Spinal cord (tissue), 10 donors: ENCODE data around the gene MIEF1. TPM values are rescaled to one million over a fixed set of nuclear protein-coding genes. Genes with fewer than 3 reads are reported as not detected.

Experiments
- DNase-seq, 6 donors: peaks; one replicate each; pipeline versions ENCODE4 v3.0.0 to v3.0.0-alpha.2; 2013 to 2015; ENCODE audit warnings: low spot score in 6 of 6, low read depth in 4 of 6
- H3K27ac ChIP-seq: one replicate; pipeline ENCODE4 v1.5.1; 2013; ENCODE audit warnings: low read depth, low read length, control low read depth
- H3K27me3 ChIP-seq: one replicate; pipeline ENCODE4 v1.6.1; 2013; ENCODE audit warnings: low read length; ENCODE audit not compliant: control insufficient read depth, insufficient read depth
- H3K36me3 ChIP-seq: one replicate; pipeline ENCODE4 v1.6.1; 2013; ENCODE audit warnings: low read length; ENCODE audit not compliant: control insufficient read depth, insufficient read depth
- H3K4me1 ChIP-seq: one replicate; pipeline ENCODE4 v1.6.1; 2013; ENCODE audit warnings: low read length; ENCODE audit not compliant: control insufficient read depth, insufficient read depth
- H3K4me3 ChIP-seq: one replicate; pipeline ENCODE4 v1.5.1; 2013; ENCODE audit warnings: low read depth, low read length, control low read depth
- H3K9me3 ChIP-seq: one replicate; pipeline ENCODE4 v1.6.1; 2013; ENCODE audit warnings: low read length; ENCODE audit not compliant: control insufficient read depth, insufficient read depth
- WGBS: methylation state at CpG from one replicate; pipeline ENCODE4 v1.1.5; 2013; ENCODE audit warnings: missing lambda C conversion rate; ENCODE audit not compliant: insufficient coverage; 5-methylcytosine and 5-hydroxymethylcytosine counted together
- polyA plus RNA-seq, 2 donors: library from polyadenylated mRNA; unstranded; fragments of 120-200 nt; gene quantifications; one replicate each; pipeline ENCODE4 v1.2.1, GENCODE V29; 2013; ENCODE audit not compliant: insufficient read length in 2 of 2
- total RNA-seq, 2 donors: library from RNA; depleted of rRNA in 1 of 2; stranded (reverse); fragments of 120-200 nt in 1 of 2; fragments of >200 nt in 1 of 2; gene quantifications; one replicate each; pipeline versions ENCODE4 v1.2.3 to v1.2.4, GENCODE V29; 2013 to 2014
- donor health status: healthy.

MIEF1 gene
- total and polyA plus RNA-seq, 4 donors = 18.1 to 35.3 (median 28.0) TPM

DNA sequence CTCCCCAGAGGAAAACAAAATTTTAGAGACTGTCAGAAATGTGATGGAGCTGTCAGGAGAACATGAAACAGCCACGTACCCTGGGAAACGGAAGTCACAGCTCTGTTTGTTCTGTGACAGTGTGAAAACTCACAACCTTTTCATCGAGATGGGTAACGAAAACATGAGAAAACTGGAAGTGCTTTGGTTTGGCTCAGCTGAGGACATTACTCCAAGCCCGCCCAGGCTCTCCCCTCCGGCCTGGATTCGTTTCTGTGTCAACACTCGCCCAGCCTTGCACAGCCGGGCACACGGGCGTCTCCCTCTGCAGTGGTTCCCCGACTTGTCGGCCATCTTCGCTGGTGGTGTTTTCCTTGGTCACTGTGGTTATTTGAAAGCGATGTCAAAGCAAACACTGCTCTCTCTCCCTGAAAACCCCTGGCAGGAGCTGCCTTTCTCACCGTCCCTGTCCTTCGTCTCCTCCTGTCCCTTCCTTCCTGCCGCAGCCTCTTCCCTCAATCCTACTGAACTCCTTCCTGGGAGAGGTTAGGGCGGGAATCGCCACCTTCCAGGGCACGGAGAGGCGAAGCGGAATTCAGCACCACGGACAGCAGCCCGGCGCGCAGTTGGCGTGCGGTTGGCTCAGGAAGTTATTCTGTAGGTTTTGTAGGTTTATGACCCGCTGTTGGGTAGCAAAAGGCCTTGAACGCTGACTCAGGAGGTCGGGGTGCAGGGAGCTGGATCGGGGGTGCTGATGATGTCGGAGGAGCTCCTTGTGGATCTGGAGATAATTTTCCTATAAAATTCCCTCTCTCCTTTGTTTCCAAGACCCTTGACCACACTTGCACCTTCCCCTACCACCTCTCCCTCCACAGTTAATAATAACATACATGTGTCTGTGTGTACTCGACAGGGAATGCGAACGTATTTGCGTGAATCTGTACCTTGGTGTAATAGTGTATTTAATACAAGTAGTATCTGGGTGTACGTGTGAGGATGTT is 43.6 kb downstream of the MIEF1 start:
- peaks cover 23% of the 10 kb centered on the region for H3K27me3 ChIP-seq
- DNase-seq = peak in 1 of 6 donors; percentile 55
- WGBS = 38% methylated on average over 22 of the region's 39 CpGs

DNA sequence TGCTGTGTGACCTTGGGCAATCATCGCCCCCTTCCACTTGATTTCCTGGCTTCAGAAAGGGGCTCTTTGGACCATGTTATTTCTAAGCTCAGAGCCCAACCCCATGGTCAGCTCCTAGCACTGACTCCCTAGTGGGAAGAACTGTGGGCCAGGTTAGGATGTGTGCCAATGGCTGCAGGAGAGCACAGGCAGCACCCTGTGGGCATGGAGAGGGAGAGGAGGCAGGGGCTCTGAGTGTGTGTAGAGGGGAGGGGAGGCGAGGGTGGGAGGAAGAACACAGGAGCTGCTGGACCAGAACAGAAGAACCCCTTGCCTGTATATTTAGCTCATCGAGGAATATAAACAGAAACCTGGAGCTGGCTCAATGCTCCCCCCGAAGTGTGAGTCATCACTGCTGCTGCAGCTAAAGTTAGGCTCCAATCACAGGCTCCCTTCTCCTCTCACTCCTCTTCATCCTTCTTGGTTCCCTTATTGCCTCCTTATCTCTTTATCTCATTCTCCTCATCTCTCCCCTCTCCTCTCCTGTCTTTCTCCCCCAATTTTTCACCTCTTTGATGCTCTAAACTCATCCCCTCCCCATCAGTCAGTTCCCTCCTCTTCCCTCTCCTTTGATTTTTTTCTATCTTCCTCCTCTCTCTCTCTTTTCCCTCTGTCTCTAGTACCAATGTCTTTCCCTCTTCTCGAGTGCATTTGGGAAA is 44.9 kb downstream of the MIEF1 start:
- no peak overlapping the region for H3K27ac ChIP-seq
- no peaks in the 10 kb centered on the region for H3K36me3 ChIP-seq
- peak in 1 of 6 donors; percentile 53 for DNase-seq
- peaks cover 7% of the 10 kb centered on the region for H3K4me1 ChIP-seq
- 67% methylated on average over 3 of the region's 5 CpGs for WGBS
- peaks cover 24% of the 10 kb centered on the region for H3K27me3 ChIP-seq
- no peak overlapping the region for H3K4me3 ChIP-seq
- H3K9me3 ChIP-seq = no peaks in the 10 kb centered on the region

More for the DNA sequence above, 43.6 kb downstream of the MIEF1 start:
- H3K4me1 ChIP-seq = peaks cover 7% of the 10 kb centered on the region
- no peaks in the 10 kb centered on the region for H3K9me3 ChIP-seq
- no peak overlapping the region for H3K27ac ChIP-seq
- no peak overlapping the region for H3K4me3 ChIP-seq
- H3K36me3 ChIP-seq = no peaks in the 10 kb centered on the region

DNA sequence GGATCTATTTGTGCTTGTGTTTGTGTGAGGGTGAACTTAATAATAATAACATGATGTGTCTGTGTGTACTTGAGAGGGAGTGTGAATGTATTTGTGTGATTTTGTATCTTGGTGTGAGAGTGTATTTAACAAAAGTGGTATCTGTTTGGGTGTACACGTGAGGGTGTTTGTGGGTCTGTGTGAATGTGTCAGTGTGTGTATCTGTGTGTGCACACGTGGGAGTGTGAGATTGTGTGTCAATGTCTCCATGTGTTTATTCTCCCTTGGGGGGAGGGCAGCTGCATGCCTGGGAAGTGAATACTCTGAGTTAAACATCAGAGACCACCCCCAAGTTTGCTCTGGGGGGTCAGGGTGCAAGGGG is 45.5 kb downstream of the MIEF1 start:
- Histone ChIP-seq H3K27ac (no peak overlapping the region), H3K4me3 (no peak overlapping the region), H3K27me3 (peaks cover 24% of the 10 kb centered on the region), H3K9me3 (no peaks in the 10 kb centered on the region), H3K36me3 (no peaks in the 10 kb centered on the region), H3K4me1 (peaks cover 7% of the 10 kb centered on the region)
- WGBS = 83% methylated on average over 1 of the region's 2 CpGs
- DNase-seq = no peak

DNA sequence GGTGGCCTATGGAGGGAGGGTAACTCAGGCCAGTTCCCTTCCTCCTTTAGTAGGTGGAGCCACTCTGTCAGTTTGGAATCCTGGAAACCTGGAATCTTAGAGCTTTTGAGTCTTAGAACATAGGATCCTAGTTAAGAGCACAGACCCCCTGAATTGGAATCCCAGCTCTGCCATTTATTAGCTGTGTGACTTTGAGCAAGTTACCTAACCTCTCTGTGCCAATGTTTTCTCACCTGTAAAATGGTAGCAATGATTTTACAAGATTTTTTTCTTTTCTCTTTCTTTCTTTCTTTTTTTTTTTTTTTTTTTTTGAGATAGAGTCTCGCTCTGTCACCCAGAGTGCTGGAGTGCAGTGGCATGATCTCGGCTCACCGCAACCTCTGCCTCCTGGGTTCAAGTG is 51.3 kb downstream of the MIEF1 start:
- Histone ChIP-seq H3K36me3 (no peaks in the 10 kb centered on the region), H3K27me3 (peaks cover 26% of the 10 kb centered on the region), H3K4me3 (no peak overlapping the region), H3K4me1 (peaks cover 13% of the 10 kb centered on the region), H3K9me3 (no peaks in the 10 kb centered on the region), H3K27ac (no peak overlapping the region)
- 83% methylated on average over 3 of the region's 3 CpGs for WGBS
- no peak for DNase-seq

DNA sequence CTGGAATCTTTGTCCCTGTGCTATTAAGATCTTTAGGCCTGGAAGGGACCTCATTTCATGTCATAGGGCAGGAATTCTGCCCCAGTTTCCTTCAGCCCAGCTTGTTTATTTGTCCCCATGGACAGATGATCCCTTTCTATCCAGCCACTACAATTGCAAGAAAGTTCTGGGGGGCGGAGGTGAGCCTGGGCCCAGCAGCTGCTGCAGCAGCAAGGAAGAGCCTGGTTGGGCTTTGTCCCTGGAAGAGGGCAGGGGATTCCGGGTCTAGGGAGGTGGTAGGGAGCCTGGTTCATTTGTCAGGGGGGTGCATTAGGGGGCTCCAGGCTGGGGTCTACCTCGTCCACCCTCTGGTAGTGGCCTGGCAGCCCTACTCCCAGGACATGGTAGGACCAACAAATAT is 52.1 kb downstream of the MIEF1 start:
- Histone ChIP-seq H3K27me3 (peaks cover 29% of the 10 kb centered on the region), H3K4me1 (peaks cover 20% of the 10 kb centered on the region)
- no peak for DNase-seq

DNA sequence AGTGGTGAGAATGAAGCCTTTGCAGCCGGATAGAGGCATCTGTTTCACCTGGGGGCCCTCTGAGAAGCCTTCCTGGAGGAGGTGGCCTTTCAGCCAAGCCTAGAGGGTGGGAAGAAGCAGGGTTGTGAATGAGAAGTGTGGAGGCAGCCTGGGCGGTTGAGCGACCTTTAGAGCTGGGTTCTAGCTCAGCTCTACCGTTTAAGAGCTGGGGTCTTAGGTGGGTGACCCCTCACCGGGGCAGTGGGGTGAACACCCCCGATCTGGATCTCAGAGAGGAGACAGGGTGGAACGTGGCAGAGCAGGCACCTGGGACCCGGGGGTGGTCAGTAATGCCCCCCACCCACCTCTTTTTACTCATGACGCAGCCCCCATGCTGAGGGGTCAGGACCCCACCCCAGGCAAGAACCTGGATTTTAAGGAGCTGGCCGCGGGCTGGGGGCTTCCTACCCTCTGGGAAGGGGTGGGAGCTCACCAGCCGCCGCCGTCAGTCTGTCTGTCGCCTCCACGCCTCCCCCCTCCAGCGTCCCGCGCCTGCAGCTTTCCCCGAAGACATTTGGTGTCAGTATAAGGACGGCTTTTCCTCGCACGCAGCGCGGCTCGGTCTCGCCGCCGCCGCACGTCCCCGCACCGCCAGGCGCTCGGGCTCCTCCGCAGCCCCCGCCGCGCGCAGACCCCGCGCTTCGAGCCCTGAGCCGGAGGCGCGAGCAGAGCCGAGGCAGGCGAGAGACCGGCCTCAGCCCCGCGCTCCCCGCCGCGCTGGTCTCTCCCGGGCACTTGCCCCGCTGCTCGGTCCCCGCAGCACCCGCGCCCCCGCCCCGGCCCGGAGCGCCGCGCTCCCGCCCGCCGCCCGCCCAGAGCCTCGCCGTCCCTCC is 55.1 kb downstream of the MIEF1 start:
- H3K27me3 ChIP-seq = peaks cover 24% of the 10 kb centered on the region
- no peaks in the 10 kb centered on the region for H3K36me3 ChIP-seq
- 3% methylated on average over 56 of the region's 72 CpGs for WGBS
- H3K27ac ChIP-seq = no peak overlapping the region
- H3K9me3 ChIP-seq = no peaks in the 10 kb centered on the region
- H3K4me1 ChIP-seq = peaks cover 28% of the 10 kb centered on the region
- H3K4me3 ChIP-seq = no peak overlapping the region
- DNase-seq = peak in 4 of 6 donors; percentile 37 to 94 (median 71)

More for the DNA sequence above, 52.1 kb downstream of the MIEF1 start:
- Histone ChIP-seq H3K4me3 (no peak overlapping the region), H3K27ac (no peak overlapping the region), H3K9me3 (no peaks in the 10 kb centered on the region), H3K36me3 (no peaks in the 10 kb centered on the region)
- 0% methylated on average over 1 of the region's 3 CpGs for WGBS

DNA sequence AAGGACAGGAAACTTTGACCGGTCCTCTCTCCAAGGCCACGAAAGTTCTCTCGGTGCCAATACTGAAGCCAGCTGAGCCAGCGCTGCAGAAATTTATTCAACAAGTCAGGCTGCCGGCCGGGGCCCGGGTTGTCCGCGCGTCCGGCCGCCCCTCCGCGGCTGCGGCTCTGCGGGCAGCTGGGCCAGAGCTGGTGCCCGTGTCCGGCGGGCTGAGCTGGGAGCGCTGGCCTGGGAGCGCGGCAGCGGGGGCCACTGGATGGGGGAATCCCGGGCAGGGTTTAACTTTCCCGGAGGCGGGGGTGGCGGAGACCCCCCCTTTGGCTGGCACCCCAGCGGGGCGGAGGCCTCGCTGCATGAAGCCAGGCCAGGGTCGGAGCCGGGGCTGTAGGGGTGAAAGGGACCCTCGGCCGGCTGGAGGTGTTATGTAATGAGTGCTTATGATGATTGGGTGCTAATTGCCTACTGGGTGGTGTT is 56.2 kb downstream of the MIEF1 start:
- DNase-seq = peak in 1 of 6 donors; percentile 43
- Histone ChIP-seq H3K36me3 (no peaks in the 10 kb centered on the region), H3K27ac (no peak overlapping the region), H3K9me3 (no peaks in the 10 kb centered on the region), H3K27me3 (peaks cover 24% of the 10 kb centered on the region), H3K4me1 (peaks cover 33% of the 10 kb centered on the region), H3K4me3 (peak overlapping the region; percentile 26)
- 2% methylated on average over 34 of the region's 34 CpGs for WGBS

DNA sequence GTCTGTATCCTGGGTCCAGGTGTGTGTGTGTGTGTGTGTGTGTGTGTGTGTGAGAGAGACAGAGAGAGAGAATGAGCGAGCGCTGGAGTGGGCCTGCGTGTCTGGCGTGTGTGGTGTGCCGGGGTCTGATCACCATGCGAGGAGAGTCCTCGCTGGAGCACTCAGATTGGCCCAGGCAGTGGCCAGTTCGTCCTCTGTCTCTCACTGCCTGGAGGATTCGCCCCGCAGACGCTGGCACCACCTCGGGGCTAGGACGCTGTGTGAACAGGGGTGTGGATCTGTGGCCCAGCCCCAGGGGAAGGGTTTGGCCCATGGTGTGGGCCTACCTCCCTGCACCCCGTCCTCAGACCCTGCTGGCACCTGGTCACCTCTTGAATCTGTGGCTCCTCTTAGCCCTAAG is 56.9 kb downstream of the MIEF1 start:
- 70% methylated on average over 14 of the region's 14 CpGs for WGBS
- Histone ChIP-seq H3K27me3 (peaks cover 24% of the 10 kb centered on the region), H3K4me1 (peaks cover 33% of the 10 kb centered on the region), H3K27ac (no peak overlapping the region), H3K9me3 (no peaks in the 10 kb centered on the region), H3K36me3 (no peaks in the 10 kb centered on the region), H3K4me3 (no peak overlapping the region)
- no peak for DNase-seq

DNA sequence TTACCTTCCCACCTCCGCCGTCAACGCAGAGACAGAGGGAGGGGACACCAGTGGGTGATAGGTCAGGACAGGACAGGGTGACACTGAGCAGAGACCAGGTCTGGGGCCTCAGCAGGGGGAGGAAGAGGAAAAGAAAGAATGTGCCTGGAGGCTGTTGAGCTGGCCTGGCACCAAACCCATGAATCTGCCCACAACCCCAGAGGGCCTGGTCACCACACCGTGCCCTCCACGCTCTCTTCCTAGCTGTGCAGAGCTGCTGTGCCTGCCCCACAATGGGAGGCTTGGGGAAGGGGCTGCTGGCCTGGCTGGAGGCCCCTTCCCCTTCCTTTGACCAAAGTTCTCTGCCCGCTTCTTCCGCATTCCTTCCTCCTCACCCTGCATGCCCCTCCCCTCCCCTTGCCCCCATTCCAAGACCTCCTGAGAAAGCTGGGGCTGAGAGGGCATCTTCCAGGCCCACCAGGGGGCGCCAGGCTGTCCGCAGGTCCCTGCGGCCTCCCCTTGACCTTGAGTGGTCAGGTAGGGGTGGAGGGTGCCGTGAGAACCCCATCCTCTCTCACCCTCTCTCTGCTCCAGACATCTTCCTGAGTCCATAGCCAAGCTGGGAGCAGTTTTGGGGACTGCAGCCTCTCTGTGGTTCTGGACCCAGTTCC is 57.5 kb downstream of the MIEF1 start:
- H3K27ac ChIP-seq = no peak overlapping the region
- peaks cover 33% of the 10 kb centered on the region for H3K4me1 ChIP-seq
- 53% methylated on average over 6 of the region's 11 CpGs for WGBS
- no peaks in the 10 kb centered on the region for H3K9me3 ChIP-seq
- DNase-seq = no peak
- H3K4me3 ChIP-seq = no peak overlapping the region
- H3K27me3 ChIP-seq = peaks cover 24% of the 10 kb centered on the region
- no peaks in the 10 kb centered on the region for H3K36me3 ChIP-seq
